Measurements from ENCODE around the gene GRIK5. TPM values are rescaled to one million over a fixed set of nuclear protein-coding genes. Genes with fewer than 3 reads are reported as not detected.

Gene GRIK5
- total and polyA plus RNA-seq, 7 experiments from 2014 or later = 0.09 to 3.5 (median 0.74) TPM; not detected in 1

DNA sequence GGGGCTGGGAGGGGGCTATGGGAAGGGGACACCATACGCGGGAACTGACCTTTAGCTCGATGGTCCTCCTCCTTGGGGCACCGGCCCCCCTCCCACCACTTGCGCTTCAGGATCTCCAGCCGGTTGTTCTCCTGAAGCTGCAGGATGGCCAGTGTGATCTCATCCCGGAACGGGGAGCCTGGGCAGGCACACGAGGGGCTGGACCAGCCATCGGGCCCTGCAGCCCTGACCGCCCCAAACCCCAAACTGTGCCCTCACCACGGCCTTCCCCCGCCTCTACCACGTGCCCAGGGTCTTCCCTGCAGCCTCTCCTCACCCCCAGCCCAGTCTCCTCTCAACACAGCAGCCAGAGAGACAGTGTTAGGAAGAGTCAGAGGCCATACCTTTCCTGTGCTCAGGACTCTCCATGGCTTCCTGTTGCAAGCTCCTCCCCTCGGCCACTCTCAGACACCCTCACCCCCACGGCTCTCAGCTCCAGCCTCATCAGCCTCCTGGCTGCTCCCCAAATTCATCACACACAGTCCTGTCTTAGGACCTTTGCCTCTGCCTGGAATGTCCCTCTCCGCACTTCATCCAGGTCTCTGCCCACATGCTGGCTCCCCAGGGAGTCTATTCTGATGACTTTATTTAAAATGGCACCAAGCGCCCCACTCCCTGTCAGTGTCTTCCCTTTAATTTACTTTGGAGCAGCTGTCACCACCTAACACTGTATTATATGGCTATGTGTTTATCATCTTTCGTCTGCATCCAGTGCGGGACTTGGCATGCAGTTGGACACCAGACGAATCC is 66.3 kb downstream of the GRIK5 start:
- ChIA-PET POLR2A (no interaction called here), CTCF (no interaction called here)
- peaks cover 5 to 11% (median 6%) of the 10 kb centered on the region in 7 donors for H3K4me1 Mint-ChIP-seq
- peaks cover 30 to 38% (median 34%) of the 10 kb centered on the region in 5 donors for H3K27me3 Mint-ChIP-seq
- ATAC-seq = no peak
- no peaks in the 10 kb centered on the region for H3K9me3 Mint-ChIP-seq
- DNase-seq = no peak
- H3K27ac Mint-ChIP-seq = no peak overlapping the region
- Histone ChIP-seq H3K4me1 (ENCODE audit: control insufficient read depth in 2 of 2, insufficient read depth in 2 of 2, low read length in 2 of 2) (no peaks in the 10 kb centered on the region), H3K9me3 (ENCODE audit: control insufficient read depth in 2 of 3, low read length in 3 of 3) (no peaks in the 10 kb centered on the region), H3K4me3 (ENCODE audit: low read length) (no peak overlapping the region), H3K27ac (ENCODE audit: low read depth, low read length) (no peak overlapping the region), H3K27me3 (ENCODE audit: control insufficient read depth in 2 of 2, insufficient read depth in 2 of 2, low read length in 2 of 2) (no peaks in the 10 kb centered on the region), H3K36me3 (ENCODE audit: control insufficient read depth in 2 of 3, insufficient read depth in 3 of 3, low read length in 3 of 3) (no peaks in the 10 kb centered on the region)
- H3K4me3 Mint-ChIP-seq = no peak overlapping the region
- H3K36me3 Mint-ChIP-seq = peaks cover 0 to 8% (median 0%) of the 10 kb centered on the region in 5 donors
- intact Hi-C loops (cut with micrococcal nuclease) = no loop called here

- no peak for ATAC-seq
- intact Hi-C loops (cut with micrococcal nuclease) = no loop called here
- Mint-ChIP-seq H3K9me3 (peaks cover 0 to 9% (median 0%) of the 10 kb centered on the region in 11 donors), H3K27me3 (peaks cover 62 to 69% (median 65%) of the 10 kb centered on the region in 5 donors), H3K27ac (no peak overlapping the region), H3K4me3 (peak overlapping the region in 2 of 10 donors; percentile 31 to 83), H3K36me3 (peaks cover 0 to 23% (median 0%) of the 10 kb centered on the region in 5 donors), H3K4me1 (peaks cover 20 to 35% (median 28%) of the 10 kb centered on the region in 7 donors)
- Histone ChIP-seq H3K36me3 (ENCODE audit: control insufficient read depth in 2 of 3, insufficient read depth in 3 of 3, low read length in 3 of 3) (no peaks in the 10 kb centered on the region), H3K4me3 (ENCODE audit: low read length) (no peak overlapping the region), H3K27me3 (ENCODE audit: control insufficient read depth in 2 of 2, insufficient read depth in 2 of 2, low read length in 2 of 2) (peaks cover 3 to 16% of the 10 kb centered on the region in 2 donors), H3K9me3 (ENCODE audit: control insufficient read depth in 2 of 3, low read length in 3 of 3) (no peaks in the 10 kb centered on the region), H3K4me1 (ENCODE audit: control insufficient read depth in 2 of 2, insufficient read depth in 2 of 2, low read length in 2 of 2) (peaks cover 0 to 7% of the 10 kb centered on the region in 2 donors), H3K27ac (ENCODE audit: low read depth, low read length) (no peak overlapping the region)
- POLR2A ChIA-PET = no interaction called here
- no peak for DNase-seq
- CTCF ChIA-PET = no interaction called here
Observed at GRCh38 chr19:41999878-42000208, 70.2 kb downstream of the GRIK5 start.

DNA sequence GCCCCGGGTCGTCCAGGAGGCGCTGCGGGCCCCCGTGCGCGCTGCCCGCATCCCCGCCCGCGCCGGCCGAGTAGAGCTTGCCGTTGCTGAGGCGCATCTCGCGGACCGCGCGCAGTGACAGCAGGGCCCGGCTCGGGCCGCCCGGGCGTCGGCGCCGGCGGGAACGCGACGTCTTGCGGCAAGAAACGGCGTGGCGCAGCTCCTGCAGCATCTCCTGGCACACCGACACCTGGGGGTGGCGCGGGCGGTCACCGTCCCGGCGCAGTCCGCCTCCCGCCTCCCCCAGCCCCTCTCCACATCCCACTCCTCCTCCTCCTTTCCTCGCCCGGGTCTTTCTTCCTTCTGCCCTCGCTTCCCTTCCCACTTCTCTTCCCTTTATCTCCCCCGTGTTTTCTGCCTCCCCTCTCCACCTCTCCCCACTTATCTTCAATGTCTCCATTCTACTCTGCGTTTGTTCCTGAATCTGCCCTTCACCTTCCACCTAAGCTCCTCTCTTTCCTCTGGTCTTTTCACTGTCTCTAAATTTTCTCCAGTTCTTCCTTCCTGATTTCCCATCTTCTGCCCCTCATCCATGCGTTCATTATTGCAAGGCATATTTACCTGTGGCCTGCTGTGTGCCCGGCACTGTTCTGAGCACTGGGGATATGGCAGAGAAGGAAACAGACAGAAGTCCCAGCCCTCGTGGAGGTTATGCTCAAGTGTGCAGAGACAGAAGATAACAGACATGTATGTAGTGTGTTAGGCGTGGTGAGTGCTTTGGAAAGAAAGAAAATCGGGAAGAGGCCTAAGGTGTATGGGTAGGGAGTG is 70.7 kb downstream of the GRIK5 start:
- Histone ChIP-seq H3K4me1 (ENCODE audit: control insufficient read depth in 2 of 2, insufficient read depth in 2 of 2, low read length in 2 of 2) (peaks cover 0 to 7% of the 10 kb centered on the region in 2 donors), H3K27me3 (ENCODE audit: control insufficient read depth in 2 of 2, insufficient read depth in 2 of 2, low read length in 2 of 2) (peaks cover 3 to 16% of the 10 kb centered on the region in 2 donors), H3K9me3 (ENCODE audit: control insufficient read depth in 2 of 3, low read length in 3 of 3) (no peaks in the 10 kb centered on the region), H3K4me3 (ENCODE audit: low read length) (no peak overlapping the region), H3K27ac (ENCODE audit: low read depth, low read length) (no peak overlapping the region), H3K36me3 (ENCODE audit: control insufficient read depth in 2 of 3, insufficient read depth in 3 of 3, low read length in 3 of 3) (no peaks in the 10 kb centered on the region)
- ChIA-PET POLR2A (no interaction called here), CTCF (no interaction called here)
- intact Hi-C loops (cut with micrococcal nuclease) = no loop called here
- ATAC-seq (no peak), DNase-seq (no peak)
- Mint-ChIP-seq H3K4me1 (peaks cover 23 to 39% (median 33%) of the 10 kb centered on the region in 7 donors), H3K4me3 (peak overlapping the region in 9 of 10 donors; percentile 7 to 83 (median 50)), H3K9me3 (peaks cover 0 to 9% (median 0%) of the 10 kb centered on the region in 11 donors), H3K27ac (peak overlapping the region in 1 of 9 donors; percentile 26), H3K36me3 (peaks cover 0 to 24% (median 0%) of the 10 kb centered on the region in 5 donors), H3K27me3 (peaks cover 65 to 73% (median 69%) of the 10 kb centered on the region in 5 donors)

DNA sequence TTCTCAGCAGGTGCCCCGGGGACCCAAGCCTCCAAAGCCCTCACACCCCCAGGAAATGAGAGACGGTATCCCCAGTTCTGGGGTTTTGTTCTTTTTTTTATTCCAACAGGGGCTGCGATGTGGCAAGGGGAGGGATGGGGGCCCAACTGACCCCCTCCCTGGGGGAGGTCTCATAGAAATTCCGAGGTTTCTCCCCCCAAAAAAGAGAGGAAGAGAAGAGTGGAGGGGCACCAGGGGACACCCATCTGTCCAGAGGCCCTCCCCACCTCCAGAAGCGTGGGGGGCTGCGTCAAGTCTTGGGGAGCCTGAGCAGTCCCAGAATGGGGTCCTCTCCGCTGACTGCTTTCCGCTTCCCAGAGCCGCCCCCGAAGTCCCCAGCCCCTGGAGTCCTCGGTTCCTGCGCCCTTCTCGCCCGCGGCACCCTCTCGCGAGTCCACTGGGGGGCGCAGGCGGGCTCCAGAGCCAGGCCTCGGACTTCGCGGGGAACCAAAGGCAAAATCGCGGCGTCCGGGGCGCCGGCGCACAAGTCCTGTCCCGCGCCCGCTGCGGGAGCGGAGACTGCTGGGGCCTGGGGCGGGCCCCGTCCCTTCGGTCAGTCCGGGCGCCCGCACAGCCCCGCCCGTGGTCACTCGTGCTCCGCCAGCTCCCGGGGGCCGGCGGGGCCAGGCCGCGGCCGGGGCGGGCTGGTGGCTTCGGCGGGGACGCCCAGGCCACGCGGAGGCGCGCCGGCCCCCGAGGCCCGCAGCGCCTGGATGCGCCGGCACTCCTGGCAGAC is 71.6 kb downstream of the GRIK5 start:
- peaks cover 0 to 24% (median 0%) of the 10 kb centered on the region in 5 donors for H3K36me3 Mint-ChIP-seq
- no peak for ATAC-seq
- Histone ChIP-seq H3K27ac (ENCODE audit: low read depth, low read length) (no peak overlapping the region), H3K27me3 (ENCODE audit: control insufficient read depth in 2 of 2, insufficient read depth in 2 of 2, low read length in 2 of 2) (peaks cover 3 to 16% of the 10 kb centered on the region in 2 donors), H3K9me3 (ENCODE audit: control insufficient read depth in 2 of 3, low read length in 3 of 3) (no peaks in the 10 kb centered on the region), H3K36me3 (ENCODE audit: control insufficient read depth in 2 of 3, insufficient read depth in 3 of 3, low read length in 3 of 3) (no peaks in the 10 kb centered on the region), H3K4me3 (ENCODE audit: low read length) (no peak overlapping the region), H3K4me1 (ENCODE audit: control insufficient read depth in 2 of 2, insufficient read depth in 2 of 2, low read length in 2 of 2) (peaks cover 2 to 10% of the 10 kb centered on the region in 2 donors)
- peaks cover 65 to 70% (median 67%) of the 10 kb centered on the region in 5 donors for H3K27me3 Mint-ChIP-seq
- peaks cover 23 to 41% (median 36%) of the 10 kb centered on the region in 7 donors for H3K4me1 Mint-ChIP-seq
- peaks cover 0 to 9% (median 0%) of the 10 kb centered on the region in 11 donors for H3K9me3 Mint-ChIP-seq
- DNase-seq = peak in 1 of 9 donors; percentile 62
- ChIA-PET POLR2A (no interaction called here), CTCF (no interaction called here)
- H3K4me3 Mint-ChIP-seq = peak overlapping the region in 3 of 10 donors; percentile 39 to 79 (median 46)
- intact Hi-C loops (cut with micrococcal nuclease) = no loop called here
- H3K27ac Mint-ChIP-seq = no peak overlapping the region

GRCh38 chr19:41997851-41998229 is 72.2 kb downstream of the GRIK5 start:
- POLR2A ChIA-PET = no interaction called here

More at GRCh38 chr19:41997851-41998229, 72.2 kb downstream of the GRIK5 start:
- H3K9me3 ChIP-seq (ENCODE audit: control insufficient read depth in 2 of 3, low read length in 3 of 3) = no peaks in the 10 kb centered on the region
- H3K27me3 ChIP-seq (ENCODE audit: control insufficient read depth in 2 of 2, insufficient read depth in 2 of 2, low read length in 2 of 2) = peaks cover 3 to 16% of the 10 kb centered on the region in 2 donors
- Mint-ChIP-seq H3K4me1 (peaks cover 23 to 44% (median 40%) of the 10 kb centered on the region in 7 donors), H3K27ac (no peak overlapping the region), H3K9me3 (peaks cover 0 to 9% (median 0%) of the 10 kb centered on the region in 11 donors), H3K27me3 (peaks cover 65 to 71% (median 67%) of the 10 kb centered on the region in 5 donors), H3K4me3 (peak overlapping the region in 4 of 10 donors; percentile 39 to 79 (median 50)), H3K36me3 (peaks cover 0 to 24% (median 0%) of the 10 kb centered on the region in 5 donors)
- intact Hi-C loops (cut with micrococcal nuclease) = no loop called here
- H3K36me3 ChIP-seq (ENCODE audit: control insufficient read depth in 2 of 3, insufficient read depth in 3 of 3, low read length in 3 of 3) = no peaks in the 10 kb centered on the region
- CTCF ChIA-PET = no interaction called here
- no peak for ATAC-seq
- no peak overlapping the region for H3K27ac ChIP-seq (ENCODE audit: low read depth, low read length)
- no peak overlapping the region for H3K4me3 ChIP-seq (ENCODE audit: low read length)
- no peak for DNase-seq
- H3K4me1 ChIP-seq (ENCODE audit: control insufficient read depth in 2 of 2, insufficient read depth in 2 of 2, low read length in 2 of 2) = peaks cover 6 to 12% of the 10 kb centered on the region in 2 donors
